GM19438 (cell line): ENCODE data around the gene IL1RAPL2.
"Not testable (repeated sequence)": the region's sequence is repeated elsewhere in the genome, so short reads cannot be mapped to it uniquely, and the experiment has no call there.

Source experiments
- ATAC-seq: cut with Tn5 transposase; IDR thresholded peaks from one replicate; pipeline ENCODE4 v1.9.1; 2021; ENCODE audit warnings: low read depth; ENCODE audit not compliant: unreplicated experiment

The IL1RAPL2 gene

GRCh38 chrX:105134273-105134672 is 568.3 kb downstream of the IL1RAPL2 start:
- ATAC-seq = no peak

GRCh38 chrX:105136786-105137185 is 570.8 kb downstream of the IL1RAPL2 start:
- no peak for ATAC-seq

- no peak for ATAC-seq
Observed at GRCh38 chrX:105150036-105150435, 584.0 kb downstream of the IL1RAPL2 start.

- ATAC-seq = no peak
Observed at GRCh38 chrX:105150557-105150956, 584.6 kb downstream of the IL1RAPL2 start.

GRCh38 chrX:105167233-105167632 is 601.2 kb downstream of the IL1RAPL2 start:
- ATAC-seq = no peak

- ATAC-seq = no peak
Observed at GRCh38 chrX:105168577-105168976, 602.6 kb downstream of the IL1RAPL2 start.

- no peak for ATAC-seq
Observed at GRCh38 chrX:105173071-105173470, 607.1 kb downstream of the IL1RAPL2 start.

GRCh38 chrX:105179644-105180043 is 613.6 kb downstream of the IL1RAPL2 start:
- no peak for ATAC-seq

- no peak for ATAC-seq
Observed at GRCh38 chrX:105189093-105189492, 623.1 kb downstream of the IL1RAPL2 start.

GRCh38 chrX:105190252-105190853 is 624.4 kb downstream of the IL1RAPL2 start:
- no peak for ATAC-seq

GRCh38 chrX:105191878-105192277 is 625.9 kb downstream of the IL1RAPL2 start:
- ATAC-seq = no peak

- no peak for ATAC-seq
Observed at GRCh38 chrX:105209406-105209805, 643.4 kb downstream of the IL1RAPL2 start.

GRCh38 chrX:105210258-105210657 is 644.3 kb downstream of the IL1RAPL2 start:
- no peak for ATAC-seq

GRCh38 chrX:105211066-105211575 is 645.1 kb downstream of the IL1RAPL2 start:
- ATAC-seq = no peak

GRCh38 chrX:105219454-105220401 is 653.7 kb downstream of the IL1RAPL2 start:
- ATAC-seq = no peak

- ATAC-seq = no peak
Observed at GRCh38 chrX:105220636-105221035, 654.6 kb downstream of the IL1RAPL2 start, which contains the start of gene TEX13A. TSS of gene TEX13A (minus strand) at chrX:105220694. CDS start at chrX:105220397, 297 bp downstream.

GRCh38 chrX:105221374-105221773 is 655.4 kb downstream of the IL1RAPL2 start:
- no peak for ATAC-seq

- ATAC-seq = no peak
Observed at GRCh38 chrX:105226499-105226898, 660.5 kb downstream of the IL1RAPL2 start.

GRCh38 chrX:105228602-105229001 is 662.6 kb downstream of the IL1RAPL2 start:
- ATAC-seq = no peak

GRCh38 chrX:105229146-105229545 is 663.1 kb downstream of the IL1RAPL2 start:
- no peak for ATAC-seq

- not testable (repeated sequence) for ATAC-seq
Observed at GRCh38 chrX:105237407-105237806, 671.4 kb downstream of the IL1RAPL2 start.
